MCF 10A (cell line): ENCODE measurements around the gene SSR4. TPM values are rescaled to one million over a fixed set of nuclear protein-coding genes. Genes with fewer than 3 reads are reported as not detected.

ENCODE experiments used
- BruUV-seq: library from RNA; stranded (reverse); fragments of 400-500 nt; replicated peaks from 2 replicates; lab custom pipeline; 2021; lab: Mats Ljungman, UMichigan
- CTCF ChIA-PET: fragments of 300-600 bp; sonication (Branson Sonifier 250); formaldehyde crosslinking; extraction: SDS; loops from one replicate; lab custom pipeline; 2021; ENCODE audit warnings: antibody characterized with exemption, inconsistent platforms; lab: Yijun Ruan, JAX
- POLR2A ChIA-PET: fragments of 300-600, 350-650 bp; sonication (Branson Sonifier 250); formaldehyde crosslinking; extraction: SDS; loops from one replicate; lab custom pipeline; 2020; ENCODE audit warnings: antibody characterized with exemption, inconsistent platforms; lab: Yijun Ruan, JAX
- DNase-seq: peaks from one replicate; pipeline ENCODE4 v3.0.0-alpha.2; 2018; ENCODE audit not compliant: unreplicated experiment
- H3K27ac Mint-ChIP-seq: one replicate; pipeline ENCODE4 v1.8.0; 2022; ENCODE audit warnings: mild to moderate bottlenecking, low read depth, mixed read lengths; ENCODE audit not compliant: unreplicated experiment
- H3K27me3 Mint-ChIP-seq: one replicate; pipeline ENCODE4 v1.8.0; 2022; ENCODE audit warnings: mixed read lengths; ENCODE audit not compliant: insufficient read depth, unreplicated experiment
- H3K36me3 Mint-ChIP-seq: one replicate; pipeline ENCODE4 v1.8.0; 2022; ENCODE audit warnings: mild to moderate bottlenecking, moderate library complexity, mixed read lengths; ENCODE audit not compliant: insufficient read depth, unreplicated experiment
- H3K4me1 Mint-ChIP-seq: one replicate; pipeline ENCODE4 v1.8.0; 2022; ENCODE audit warnings: mixed read lengths; ENCODE audit not compliant: insufficient read depth, unreplicated experiment
- H3K4me3 Mint-ChIP-seq: one replicate; pipeline ENCODE4 v1.8.0; 2022; ENCODE audit warnings: mild to moderate bottlenecking, moderate library complexity, mixed read lengths; ENCODE audit not compliant: unreplicated experiment
- H3K9me3 Mint-ChIP-seq: one replicate; pipeline ENCODE4 v1.8.0; 2022; ENCODE audit warnings: mixed read lengths; ENCODE audit not compliant: unreplicated experiment
- intact Hi-C: fragments of 100-400 bp; cut with micrococcal nuclease; formaldehyde crosslinking; loops from 2 replicates; pipeline ENCODE4 v1.14.1; 2022
- total RNA-seq: library from RNA; stranded (reverse); gene quantifications from 2 replicates; pipeline ENCODE4 v1.2.3, GENCODE V29; 2022
- TF ChIP-seq, protein P1 (sequence below): fragments of 200-600 bp; IDR thresholded peaks from one replicate; pipeline ENCODE4 v1.8.0; 2022; ENCODE audit warnings: antibody characterized with exemption, mild to moderate bottlenecking; ENCODE audit not compliant: unreplicated experiment

The SSR4 gene
- total RNA-seq, 1 experiment from 2014 or later = 328 TPM

DNA sequence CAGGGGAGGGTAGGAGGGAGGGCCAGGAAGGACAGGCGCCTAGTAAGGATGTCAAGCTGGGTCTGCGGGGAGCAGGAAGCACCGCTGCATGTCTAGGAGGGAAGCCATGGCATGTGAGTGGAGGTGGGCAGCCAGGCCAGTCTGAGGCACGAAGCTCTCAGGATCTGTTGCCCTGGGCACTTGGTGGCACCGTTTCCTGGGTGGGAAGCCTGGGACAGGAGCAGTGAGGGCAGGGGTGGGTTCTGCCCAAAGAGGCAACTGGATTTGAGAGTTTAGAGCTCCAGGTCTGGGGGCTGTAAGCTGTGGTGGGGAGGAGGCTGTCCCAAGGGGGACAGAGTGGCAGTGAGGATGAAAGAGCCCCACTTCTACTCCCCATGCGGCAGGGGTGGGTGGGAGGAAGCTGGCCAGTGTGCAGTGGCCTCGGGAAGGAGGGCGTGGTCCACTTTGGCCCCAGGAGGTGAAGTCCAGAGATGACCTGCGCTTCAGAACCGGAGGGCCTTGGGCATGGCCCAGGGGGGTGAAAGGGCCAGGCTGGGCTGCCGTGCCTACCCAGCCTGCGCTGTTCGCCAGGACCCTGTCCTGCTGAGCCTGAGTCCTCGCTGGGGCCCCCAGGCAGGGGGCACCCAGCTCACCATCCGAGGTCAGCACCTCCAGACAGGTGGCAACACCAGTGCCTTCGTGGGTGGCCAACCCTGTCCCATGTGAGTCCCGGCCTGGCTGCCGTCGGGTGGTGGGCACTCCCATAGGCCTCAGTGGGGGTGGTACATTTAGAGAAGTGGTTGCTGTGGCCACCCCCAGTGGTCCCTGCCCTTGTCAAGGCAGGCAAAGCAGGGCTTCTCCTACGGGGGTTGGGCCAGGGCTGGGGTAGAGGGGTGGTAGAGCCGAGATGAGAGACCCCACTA, 21.9 kb upstream of the SSR4 start:
- no peaks in the 10 kb centered on the region for H3K27me3 Mint-ChIP-seq
- no peak overlapping the region for H3K27ac Mint-ChIP-seq
- H3K9me3 Mint-ChIP-seq = no peaks in the 10 kb centered on the region
- H3K4me3 Mint-ChIP-seq = no peak overlapping the region
- CTCF ChIA-PET = interaction anchor here (0.6 to 0.7 kb wide), 2 partner anchors 176 to 426 kb away, joined by 3 to 4 read pairs; no protein-coding TSS in a partner anchor
- H3K4me1 Mint-ChIP-seq = no peaks in the 10 kb centered on the region
- POLR2A ChIA-PET = no interaction called here
- BruUV-seq = no TSS peak
- no peak for DNase-seq
- TF ChIP-seq, protein P1, sequence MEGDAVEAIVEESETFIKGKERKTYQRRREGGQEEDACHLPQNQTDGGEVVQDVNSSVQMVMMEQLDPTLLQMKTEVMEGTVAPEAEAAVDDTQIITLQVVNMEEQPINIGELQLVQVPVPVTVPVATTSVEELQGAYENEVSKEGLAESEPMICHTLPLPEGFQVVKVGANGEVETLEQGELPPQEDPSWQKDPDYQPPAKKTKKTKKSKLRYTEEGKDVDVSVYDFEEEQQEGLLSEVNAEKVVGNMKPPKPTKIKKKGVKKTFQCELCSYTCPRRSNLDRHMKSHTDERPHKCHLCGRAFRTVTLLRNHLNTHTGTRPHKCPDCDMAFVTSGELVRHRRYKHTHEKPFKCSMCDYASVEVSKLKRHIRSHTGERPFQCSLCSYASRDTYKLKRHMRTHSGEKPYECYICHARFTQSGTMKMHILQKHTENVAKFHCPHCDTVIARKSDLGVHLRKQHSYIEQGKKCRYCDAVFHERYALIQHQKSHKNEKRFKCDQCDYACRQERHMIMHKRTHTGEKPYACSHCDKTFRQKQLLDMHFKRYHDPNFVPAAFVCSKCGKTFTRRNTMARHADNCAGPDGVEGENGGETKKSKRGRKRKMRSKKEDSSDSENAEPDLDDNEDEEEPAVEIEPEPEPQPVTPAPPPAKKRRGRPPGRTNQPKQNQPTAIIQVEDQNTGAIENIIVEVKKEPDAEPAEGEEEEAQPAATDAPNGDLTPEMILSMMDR = no peak
- peaks cover 8% of the 10 kb centered on the region for H3K36me3 Mint-ChIP-seq
- intact Hi-C loops = no loop called here

DNA sequence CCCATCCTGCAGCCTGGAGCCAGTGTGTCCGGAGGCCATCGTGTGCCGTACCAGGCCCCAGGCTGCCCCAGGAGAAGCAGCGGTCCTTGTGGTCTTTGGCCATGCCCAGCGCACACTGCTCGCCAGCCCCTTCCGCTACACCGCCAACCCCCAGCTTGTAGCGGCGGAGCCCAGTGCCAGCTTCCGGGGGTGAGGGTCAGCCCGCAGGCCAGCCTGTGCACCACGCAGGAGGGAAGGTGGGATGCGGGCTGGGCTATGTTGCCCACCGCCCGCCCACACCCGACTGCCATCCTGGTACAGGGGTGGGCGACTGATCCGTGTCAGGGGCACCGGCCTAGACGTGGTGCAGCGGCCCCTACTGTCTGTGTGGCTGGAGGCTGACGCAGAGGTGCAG, 21.3 kb upstream of the SSR4 start:
- no TSS peak for BruUV-seq
- H3K36me3 Mint-ChIP-seq = peaks cover 8% of the 10 kb centered on the region
- no peaks in the 10 kb centered on the region for H3K9me3 Mint-ChIP-seq
- no peaks in the 10 kb centered on the region for H3K4me1 Mint-ChIP-seq
- intact Hi-C loops = no loop called here
- no peak overlapping the region for H3K4me3 Mint-ChIP-seq
- no peak overlapping the region for H3K27ac Mint-ChIP-seq
- TF ChIP-seq, protein P1 = no peak
- no peaks in the 10 kb centered on the region for H3K27me3 Mint-ChIP-seq
- DNase-seq = no peak
- ChIA-PET CTCF (no interaction called here), POLR2A (no interaction called here)

DNA sequence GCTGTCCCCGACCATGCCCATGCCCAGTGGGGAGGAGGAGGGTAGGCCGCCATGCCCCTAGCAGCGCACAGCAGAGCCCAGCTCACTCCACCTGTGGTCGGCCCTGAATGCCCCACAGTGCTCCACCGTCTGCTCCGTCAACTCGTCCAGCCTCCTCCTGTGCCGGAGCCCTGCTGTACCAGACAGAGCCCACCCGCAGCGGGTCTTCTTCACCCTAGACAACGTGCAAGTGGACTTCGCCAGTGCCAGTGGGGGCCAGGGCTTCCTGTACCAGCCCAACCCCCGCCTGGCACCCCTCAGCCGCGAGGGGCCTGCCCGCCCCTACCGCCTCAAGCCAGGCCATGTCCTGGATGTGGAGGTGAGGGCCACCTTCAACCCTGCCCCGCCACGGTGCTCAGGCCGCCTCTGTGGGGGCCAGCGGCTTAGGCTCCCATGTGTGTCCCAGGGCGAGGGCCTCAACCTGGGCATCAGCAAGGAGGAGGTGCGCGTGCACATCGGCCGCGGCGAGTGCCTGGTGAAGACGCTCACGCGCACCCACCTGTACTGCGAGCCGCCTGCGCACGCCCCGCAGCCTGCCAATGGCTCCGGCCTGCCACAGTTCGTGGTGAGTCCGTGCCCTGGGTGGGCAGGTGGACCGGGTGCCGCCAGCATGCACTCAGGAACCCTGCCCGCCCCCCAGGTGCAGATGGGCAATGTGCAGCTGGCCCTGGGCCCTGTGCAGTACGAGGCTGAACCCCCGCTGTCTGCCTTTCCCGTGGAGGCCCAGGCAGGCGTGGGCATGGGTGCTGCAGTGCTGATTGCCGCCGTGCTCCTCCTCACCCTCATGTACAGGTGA, 20.5 kb upstream of the SSR4 start:
- H3K9me3 Mint-ChIP-seq = no peaks in the 10 kb centered on the region
- H3K27me3 Mint-ChIP-seq = no peaks in the 10 kb centered on the region
- H3K27ac Mint-ChIP-seq = no peak overlapping the region
- ChIA-PET POLR2A (no interaction called here), CTCF (no interaction called here)
- TF ChIP-seq, protein P1 = no peak
- intact Hi-C loops = no loop called here
- peaks cover 8% of the 10 kb centered on the region for H3K36me3 Mint-ChIP-seq
- no peak for DNase-seq
- no peak overlapping the region for H3K4me3 Mint-ChIP-seq
- BruUV-seq = no TSS peak
- H3K4me1 Mint-ChIP-seq = no peaks in the 10 kb centered on the region
